ENCODE data around the gene DOCK7. TPM values are rescaled to one million over a fixed set of nuclear protein-coding genes. Genes with fewer than 3 reads are reported as not detected.
"Not testable (repeated sequence)": the region's sequence is repeated elsewhere in the genome, so short reads cannot be mapped to it uniquely, and the experiment has no call there.

DOCK7 gene
- total RNA-seq, 4 donors from 2014 or later: 7.8 to 56.5 (median 19.1) TPM

- no peak overlapping the region for H3K4me3 ChIP-seq
- no peak overlapping the region for H3K27ac ChIP-seq
- no peaks in the 10 kb centered on the region for H3K36me3 ChIP-seq
- no peak for DNase-seq
- no peaks in the 10 kb centered on the region for H3K9me3 ChIP-seq
- H3K4me1 ChIP-seq: peaks cover 0 to 7% (median 5%) of the 10 kb centered on the region in 3 donors
- intact Hi-C loops (cut with DNase I): no loop called here
- no peaks in the 10 kb centered on the region for H3K27me3 ChIP-seq
- TF ChIP-seq POLR2A (IDR thresholded peaks at IDR 0.05) (no peak), CTCF (IDR thresholded peaks at IDR 0.05) (no peak)
- 35 to 49% methylated on average over 3 of the region's 3 CpGs for WGBS, 2 donors
Measured at GRCh38 chr1:62712336-62713243, 24.4 kb upstream of the DOCK7 start.

- H3K27me3 ChIP-seq: no peaks in the 10 kb centered on the region
- peaks cover 0 to 8% (median 0%) of the 10 kb centered on the region in 3 donors for H3K9me3 ChIP-seq
- no peaks in the 10 kb centered on the region for H3K4me1 ChIP-seq
- no peak for TF ChIP-seq POLR2A (IDR thresholded peaks at IDR 0.05)
- TF ChIP-seq CTCF (IDR thresholded peaks at IDR 0.05): no peak
- intact Hi-C loops (cut with DNase I): no loop called here
- no peaks in the 10 kb centered on the region for H3K36me3 ChIP-seq
- no peak overlapping the region for H3K4me3 ChIP-seq
- no peak for DNase-seq
- H3K27ac ChIP-seq: no peak overlapping the region
- WGBS, 2 donors: 73 to 96% methylated on average over 2 of the region's 2 CpGs
Measured at GRCh38 chr1:62707744-62708120, 19.5 kb upstream of the DOCK7 start.

GRCh38 chr1:62706985-62707743 lies 19.0 kb upstream of the DOCK7 start:
- Histone ChIP-seq H3K4me1 (no peaks in the 10 kb centered on the region), H3K36me3 (no peaks in the 10 kb centered on the region), H3K27ac (no peak overlapping the region), H3K27me3 (no peaks in the 10 kb centered on the region), H3K4me3 (no peak overlapping the region), H3K9me3 (peaks cover 0 to 8% (median 0%) of the 10 kb centered on the region in 3 donors)
- WGBS, 2 donors: 68 to 79% methylated on average over 6 to 7 of the region's 7 CpGs
- intact Hi-C loops (cut with DNase I): no loop called here
- DNase-seq: no peak
- TF ChIP-seq CTCF (IDR thresholded peaks at IDR 0.05): no peak
- TF ChIP-seq POLR2A (IDR thresholded peaks at IDR 0.05): no peak

GRCh38 chr1:62698161-62698560 lies 10.0 kb upstream of the DOCK7 start:
- intact Hi-C loops (cut with DNase I); H3K4me3 ChIP-seq; DNase-seq; H3K4me1 ChIP-seq; H3K27ac ChIP-seq; H3K36me3 ChIP-seq; H3K27me3 ChIP-seq; H3K9me3 ChIP-seq: not testable (repeated sequence)
- WGBS, 2 donors: 89 to 97% methylated on average over 3 to 5 of the region's 5 CpGs

- WGBS, 2 donors: 76 to 86% methylated on average over 7 of the region's 7 CpGs
- H3K4me1 ChIP-seq: peaks cover 11 to 29% (median 16%) of the 10 kb centered on the region in 3 donors
- intact Hi-C loops (cut with DNase I); H3K27me3 ChIP-seq; DNase-seq; H3K27ac ChIP-seq; H3K9me3 ChIP-seq; H3K4me3 ChIP-seq; H3K36me3 ChIP-seq: not testable (repeated sequence)
Measured at GRCh38 chr1:62694479-62694878, 6.3 kb upstream of the DOCK7 start.

GRCh38 chr1:62693123-62693522 lies 4.9 kb upstream of the DOCK7 start:
- H3K4me3 ChIP-seq: no peak overlapping the region
- DNase-seq: no peak
- H3K27ac ChIP-seq: no peak overlapping the region
- H3K36me3 ChIP-seq: no peaks in the 10 kb centered on the region
- H3K9me3 ChIP-seq: no peaks in the 10 kb centered on the region
- peaks cover 13 to 41% (median 19%) of the 10 kb centered on the region in 3 donors for H3K4me1 ChIP-seq
- WGBS, 2 donors: 84 to 97% methylated on average over 4 of the region's 4 CpGs
- no peaks in the 10 kb centered on the region for H3K27me3 ChIP-seq
- intact Hi-C loops (cut with DNase I): no loop called here
- no peak for TF ChIP-seq CTCF (IDR thresholded peaks at IDR 0.05)
- no peak for TF ChIP-seq POLR2A (IDR thresholded peaks at IDR 0.05)

Data from esophagus squamous epithelium (tissue), 5 donors.